Mononuclear cell (primary cell): Measurements from ENCODE around the gene ANO1. TPM values are rescaled to one million over a fixed set of nuclear protein-coding genes. Genes with fewer than 3 reads are reported as not detected.

ENCODE experiments used
- H3K27me3 ChIP-seq: 2 replicates; pipeline ENCODE4 v1.6.0; 2011; ENCODE audit warnings: low read length, control low read depth; ENCODE audit not compliant: insufficient read depth
- H3K4me1 ChIP-seq: 2 replicates; pipeline ENCODE4 v1.5.1; 2011; ENCODE audit warnings: mild to moderate bottlenecking, low read length, control low read depth; ENCODE audit not compliant: insufficient read depth
- H3K4me3 ChIP-seq: 2 replicates; pipeline ENCODE4 v1.5.1; 2011; ENCODE audit warnings: mild to moderate bottlenecking, low read length, moderate library complexity
- H3K9me3 ChIP-seq: 2 replicates; pipeline ENCODE4 v1.5.1; 2011; ENCODE audit warnings: low read depth, mild to moderate bottlenecking, control low read depth, low read length
- total RNA-seq: library from RNA; depleted of rRNA; stranded (reverse); fragments of >200 nt; gene quantifications from one replicate; pipeline ENCODE4 v1.2.3, GENCODE V29; 2012

Gene ANO1
- total RNA-seq, 1 donor = not detected

DNA sequence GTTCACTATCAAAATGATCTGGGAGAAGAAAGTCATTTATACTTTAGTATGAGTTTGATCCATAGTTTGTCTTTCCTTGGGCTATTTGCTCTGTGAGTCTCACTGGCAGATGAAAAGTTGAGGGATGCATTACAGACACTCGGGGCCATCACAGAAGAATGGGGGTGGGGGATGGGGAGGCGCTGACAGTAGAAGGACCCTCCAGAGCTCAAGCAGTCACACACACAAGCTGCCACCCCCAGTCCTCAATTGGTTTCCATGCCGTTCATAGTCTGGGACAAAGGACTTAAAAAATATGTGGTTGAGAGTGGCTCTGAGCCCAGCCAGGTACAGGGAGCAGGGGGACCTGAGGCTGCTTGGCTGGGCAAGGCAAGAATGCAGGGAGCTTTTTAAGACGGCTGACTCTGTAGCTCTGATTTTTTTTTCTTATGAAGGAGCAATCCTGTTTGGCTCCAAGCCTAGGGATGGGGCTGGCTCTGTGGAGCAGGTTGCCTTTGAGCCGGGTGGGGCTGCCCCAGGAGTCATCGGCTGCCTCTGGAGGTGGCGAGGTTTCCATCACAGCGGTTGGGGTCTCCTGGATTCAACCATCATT is 13.3 kb upstream of the ANO1 start:
- Histone ChIP-seq H3K9me3 (no peaks in the 10 kb centered on the region), H3K4me1 (no peaks in the 10 kb centered on the region), H3K27me3 (no peaks in the 10 kb centered on the region), H3K4me3 (no peak overlapping the region)

DNA sequence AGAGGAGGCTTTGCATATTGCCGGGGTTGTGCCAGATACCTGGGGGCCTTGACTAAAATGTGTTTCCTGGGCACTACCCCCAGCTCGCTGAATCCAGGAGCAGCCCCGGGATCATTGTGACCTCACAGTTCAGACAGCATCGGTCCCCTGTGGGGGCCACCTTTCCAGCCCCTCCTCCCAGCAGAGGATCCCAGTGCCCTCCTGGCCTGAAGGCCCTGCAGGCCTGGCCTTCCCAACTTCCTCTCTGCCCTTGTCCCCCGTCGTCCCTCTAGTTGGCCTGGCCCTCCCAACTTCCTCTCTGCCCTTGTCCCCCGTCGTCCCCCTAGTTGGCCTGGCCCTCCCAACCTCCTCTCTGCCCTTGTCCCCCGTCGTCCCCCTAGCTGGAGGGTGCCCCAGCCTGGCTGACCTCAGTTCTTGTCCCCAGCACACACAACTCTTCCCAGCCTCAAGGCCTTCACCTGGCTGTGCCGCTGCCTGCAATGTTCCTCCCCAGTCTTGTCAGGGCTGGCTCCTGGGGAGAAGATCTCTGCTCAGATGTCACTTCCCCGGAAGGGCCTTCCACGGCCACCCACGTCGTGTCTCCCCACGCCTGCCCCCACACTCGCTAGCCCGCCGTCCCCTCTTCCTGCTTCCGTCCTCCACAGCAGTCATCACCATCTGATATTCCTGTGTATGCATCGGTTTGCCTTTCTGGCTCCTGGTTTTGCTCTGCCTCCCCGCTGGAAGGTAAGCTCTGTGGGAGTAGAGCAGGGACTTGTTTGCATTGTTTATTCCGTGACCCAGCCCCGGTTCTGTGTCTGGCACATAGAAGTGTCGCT is 12.6 kb upstream of the ANO1 start:
- Histone ChIP-seq H3K4me1 (no peaks in the 10 kb centered on the region), H3K4me3 (no peak overlapping the region), H3K9me3 (no peaks in the 10 kb centered on the region), H3K27me3 (no peaks in the 10 kb centered on the region)

GRCh38 chr11:70066136-70066520 is 12.0 kb upstream of the ANO1 start:
- Histone ChIP-seq H3K27me3 (no peaks in the 10 kb centered on the region), H3K4me1 (no peaks in the 10 kb centered on the region), H3K4me3 (no peak overlapping the region), H3K9me3 (no peaks in the 10 kb centered on the region)

DNA sequence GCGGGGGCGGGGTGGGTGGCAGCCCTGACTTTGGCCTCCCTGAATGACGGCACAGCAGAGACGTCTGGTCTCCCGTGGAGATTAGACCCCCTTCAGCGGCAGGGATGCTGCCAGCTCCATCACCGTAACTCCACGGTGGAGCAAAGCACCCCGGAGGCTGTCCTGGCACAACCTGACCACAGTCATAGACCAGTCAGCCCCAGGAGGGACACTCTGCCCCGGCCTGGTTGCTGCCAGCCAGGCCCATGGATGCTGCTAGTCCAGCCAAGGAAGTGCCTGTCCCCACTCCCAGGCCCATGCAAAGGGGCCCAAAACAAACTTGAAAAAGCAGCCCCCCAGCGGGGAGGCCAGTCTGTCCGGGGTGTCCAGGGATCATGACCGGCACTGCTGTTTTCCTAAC is 11.5 kb upstream of the ANO1 start:
- H3K9me3 ChIP-seq = no peaks in the 10 kb centered on the region
- no peaks in the 10 kb centered on the region for H3K4me1 ChIP-seq
- H3K4me3 ChIP-seq = no peak overlapping the region
- no peaks in the 10 kb centered on the region for H3K27me3 ChIP-seq

- H3K4me1 ChIP-seq = no peaks in the 10 kb centered on the region
These were observed 11.1 kb upstream of the ANO1 start for GRCh38 chr11:70067036-70067435.

DNA sequence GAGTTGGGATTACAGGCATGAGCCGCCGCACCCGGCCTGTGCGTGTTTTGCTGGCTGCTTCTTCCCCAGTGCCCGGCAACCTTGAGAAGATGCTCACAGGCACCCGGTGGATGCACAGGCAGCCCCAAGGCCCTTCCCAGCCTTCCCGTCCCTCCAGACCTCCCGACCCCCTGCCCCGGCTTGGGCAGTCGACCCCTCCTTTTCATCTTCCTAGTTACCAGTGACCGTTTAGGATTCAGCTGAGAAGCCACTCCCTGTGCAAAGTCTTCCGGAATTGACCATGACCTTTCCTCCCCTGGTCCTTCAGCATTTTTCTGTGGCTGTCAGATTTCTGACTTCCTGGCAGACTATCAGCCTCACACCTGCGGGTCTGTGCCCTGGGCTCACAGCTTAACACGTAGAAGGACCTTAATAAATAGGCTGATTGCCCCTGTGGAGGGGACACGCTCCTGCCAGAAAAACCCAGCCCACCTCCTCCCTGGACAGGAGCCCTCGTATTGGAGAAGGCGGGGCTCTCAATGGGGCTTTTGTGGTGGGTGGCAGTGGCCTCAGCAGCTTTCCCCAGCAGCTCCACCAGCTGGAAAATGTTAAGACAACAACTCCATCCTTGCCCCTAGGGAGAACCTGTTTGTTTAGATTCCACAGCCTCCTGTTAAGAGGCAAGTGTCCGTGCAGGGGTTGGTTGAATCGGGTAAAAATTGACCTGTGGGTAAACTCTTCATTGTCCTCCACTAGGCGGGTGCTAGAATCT is 10.4 kb upstream of the ANO1 start:
- Histone ChIP-seq H3K9me3 (no peaks in the 10 kb centered on the region), H3K27me3 (peaks cover 9% of the 10 kb centered on the region), H3K4me3 (no peak overlapping the region), H3K4me1 (no peaks in the 10 kb centered on the region)

More at GRCh38 chr11:70067036-70067435, 11.1 kb upstream of the ANO1 start:
- H3K4me3 ChIP-seq = no peak overlapping the region
- no peaks in the 10 kb centered on the region for H3K9me3 ChIP-seq
- peaks cover 2% of the 10 kb centered on the region for H3K27me3 ChIP-seq

GRCh38 chr11:70068345-70068744 is 9.8 kb upstream of the ANO1 start:
- Histone ChIP-seq H3K27me3 (peaks cover 13% of the 10 kb centered on the region), H3K9me3 (no peaks in the 10 kb centered on the region), H3K4me1 (no peaks in the 10 kb centered on the region), H3K4me3 (no peak overlapping the region)

DNA sequence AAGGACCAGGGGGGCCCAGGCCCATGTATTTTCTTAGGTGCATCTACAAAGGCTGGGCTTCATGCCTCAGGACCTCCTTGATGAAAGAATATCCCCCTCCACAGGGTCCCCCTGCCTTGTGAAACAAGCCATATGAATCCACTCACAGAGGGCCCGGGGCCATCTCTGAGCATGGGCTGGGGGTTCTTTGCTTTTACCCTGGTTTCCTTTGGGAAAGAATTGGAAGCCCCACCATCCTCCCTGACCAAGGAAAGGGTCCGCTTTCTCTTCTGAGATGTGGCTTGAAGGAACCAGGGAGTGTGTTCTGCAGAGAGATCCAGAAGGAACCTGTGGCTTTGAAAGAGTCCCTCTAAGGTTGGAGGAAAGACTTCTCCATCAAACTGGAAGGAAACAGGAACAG is 9.2 kb upstream of the ANO1 start:
- Histone ChIP-seq H3K4me3 (no peak overlapping the region), H3K4me1 (no peaks in the 10 kb centered on the region), H3K27me3 (peaks cover 16% of the 10 kb centered on the region), H3K9me3 (no peaks in the 10 kb centered on the region)

GRCh38 chr11:70070706-70071105 is 7.4 kb upstream of the ANO1 start:
- no peaks in the 10 kb centered on the region for H3K9me3 ChIP-seq
- peaks cover 21% of the 10 kb centered on the region for H3K27me3 ChIP-seq
- no peak overlapping the region for H3K4me3 ChIP-seq
- H3K4me1 ChIP-seq = no peaks in the 10 kb centered on the region

DNA sequence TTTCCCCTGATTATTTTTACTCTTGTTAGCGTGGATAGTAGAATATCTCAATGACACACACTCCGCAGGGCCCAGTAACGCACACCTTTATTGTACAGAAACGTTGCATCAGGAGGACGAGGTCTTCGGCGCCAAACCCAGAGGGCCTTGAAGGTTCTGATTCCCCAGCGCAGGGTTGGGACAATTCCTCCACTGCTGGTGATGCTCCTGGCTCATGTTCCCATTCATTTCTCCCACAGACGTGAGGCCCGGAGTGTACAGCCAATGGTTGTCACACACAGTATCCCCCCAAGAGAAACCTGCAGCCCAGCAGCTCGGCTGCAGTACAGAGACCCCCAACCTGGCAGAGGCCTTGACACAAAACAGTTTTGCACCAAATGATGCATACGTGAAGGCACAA is 6.1 kb upstream of the ANO1 start:
- H3K9me3 ChIP-seq = no peaks in the 10 kb centered on the region
- H3K4me3 ChIP-seq = no peak overlapping the region
- no peaks in the 10 kb centered on the region for H3K4me1 ChIP-seq
- peaks cover 27% of the 10 kb centered on the region for H3K27me3 ChIP-seq

DNA sequence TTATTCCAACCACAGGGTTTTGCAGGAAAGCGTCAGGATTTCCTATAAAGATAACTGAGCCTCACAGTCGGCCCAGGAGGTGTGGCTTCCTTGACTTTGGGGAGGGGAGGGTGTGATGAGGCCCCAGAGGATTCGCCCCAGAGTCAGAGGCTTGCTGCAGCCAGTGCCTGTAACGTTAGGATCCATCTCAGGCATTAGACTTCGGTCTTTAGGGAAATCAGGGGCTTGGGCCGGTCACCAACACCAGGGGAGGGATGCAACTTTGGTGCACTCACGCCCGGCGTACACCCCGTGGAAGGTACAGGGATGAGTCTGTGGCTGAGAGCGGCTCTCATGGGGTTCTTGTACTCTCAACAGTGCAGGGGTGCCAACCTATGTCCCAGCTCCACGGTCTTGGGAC is 5.7 kb upstream of the ANO1 start:
- Histone ChIP-seq H3K27me3 (peaks cover 31% of the 10 kb centered on the region), H3K9me3 (no peaks in the 10 kb centered on the region), H3K4me3 (no peak overlapping the region), H3K4me1 (no peaks in the 10 kb centered on the region)

- no peaks in the 10 kb centered on the region for H3K9me3 ChIP-seq
- H3K27me3 ChIP-seq = peaks cover 34% of the 10 kb centered on the region
- H3K4me1 ChIP-seq = no peaks in the 10 kb centered on the region
- H3K4me3 ChIP-seq = no peak overlapping the region
These were observed 5.0 kb upstream of the ANO1 start for GRCh38 chr11:70072861-70073755.

- Histone ChIP-seq H3K4me3 (no peak overlapping the region), H3K4me1 (no peaks in the 10 kb centered on the region), H3K27me3 (peaks cover 34% of the 10 kb centered on the region), H3K9me3 (no peaks in the 10 kb centered on the region)
These were observed 4.2 kb upstream of the ANO1 start for GRCh38 chr11:70073871-70074371.

GRCh38 chr11:70074746-70075145 is 3.4 kb upstream of the ANO1 start:
- H3K4me1 ChIP-seq = no peaks in the 10 kb centered on the region
- H3K9me3 ChIP-seq = no peaks in the 10 kb centered on the region
- H3K4me3 ChIP-seq = no peak overlapping the region
- H3K27me3 ChIP-seq = peaks cover 40% of the 10 kb centered on the region
